NCI-H446 treated with DMSO at 0.1 percent for 48 hours (cell line): Measurements from ENCODE around the gene RAB6C.
"Not testable (repeated sequence)": the region's sequence is repeated elsewhere in the genome, so short reads cannot be mapped to it uniquely, and the experiment has no call there.

Experiments used
- DNase-seq: peaks from one replicate; lab custom pipeline; 2025; lab: John Stamatoyannopoulos, UW

The RAB6C gene

DNA sequence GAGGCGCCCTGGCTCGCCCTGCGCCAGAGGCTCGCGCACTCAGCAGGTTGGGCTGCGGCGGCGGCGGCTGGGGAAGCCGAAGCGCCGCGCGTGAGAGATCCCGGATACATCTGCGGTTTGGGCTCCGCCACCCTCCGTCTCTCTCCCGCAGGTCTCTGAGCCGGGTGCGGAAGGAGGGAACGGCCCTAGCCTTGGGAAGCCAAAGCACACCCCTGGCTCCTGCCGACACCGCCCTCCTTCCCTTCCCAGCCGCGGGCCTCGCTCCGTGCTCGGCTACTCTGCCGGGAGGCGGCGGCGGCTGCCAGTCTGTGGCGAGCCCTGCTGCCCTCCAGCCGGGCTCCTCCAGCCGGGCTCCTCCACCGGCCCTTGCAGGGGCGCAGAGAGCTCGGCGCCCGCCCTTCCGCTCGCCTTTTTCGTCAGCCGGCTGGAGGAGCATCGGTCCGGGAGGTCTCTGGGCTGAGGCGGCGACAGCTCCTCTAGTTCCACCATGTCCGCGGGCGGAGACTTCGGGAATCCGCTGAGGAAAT is at the start of gene RAB6C:
RAB6C (plus strand) TSS at position 38 of the 527 bp plus-strand sequence; CDS start at position 488, 450 bp downstream.
- not testable (repeated sequence) for DNase-seq

- DNase-seq, result no peak
Measured at GRCh38 chr2:129930451-129930850, 49.0 kb upstream of the RAB6C start.

- DNase-seq, result not testable (repeated sequence)
Measured at GRCh38 chr2:129933387-129933786, 46.1 kb upstream of the RAB6C start.

GRCh38 chr2:129934044-129934822 is 45.2 kb upstream of the RAB6C start:
- no peak for DNase-seq

- no peak for DNase-seq
Measured at GRCh38 chr2:129935118-129935517, 44.3 kb upstream of the RAB6C start.

DNA sequence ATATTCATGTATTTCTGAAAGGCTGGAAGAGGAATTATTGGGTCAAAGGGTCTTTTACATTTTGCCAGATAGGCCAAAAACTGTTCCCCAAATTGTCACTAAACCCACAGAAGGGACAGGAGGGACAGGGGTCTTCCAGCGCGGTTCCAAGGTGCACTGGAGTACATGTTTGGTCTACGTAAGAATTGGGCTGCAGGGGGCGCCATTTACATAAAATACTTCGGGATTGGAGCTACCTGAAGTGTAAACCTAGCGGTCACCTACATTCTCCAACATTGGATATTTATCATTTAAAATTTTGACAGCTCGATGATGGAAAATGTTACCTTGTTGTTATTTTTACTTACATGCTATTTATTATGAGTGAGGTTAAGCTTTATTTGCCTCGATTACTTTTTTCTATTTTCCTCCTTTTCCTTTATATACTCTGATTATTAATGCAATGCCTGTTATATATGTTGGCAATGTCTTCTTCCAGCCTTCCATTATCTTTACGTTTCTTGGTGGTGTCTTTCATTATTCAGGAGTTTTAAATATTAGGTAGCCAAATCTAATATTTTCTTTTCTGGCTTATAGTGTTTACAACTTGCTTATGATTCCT is 43.0 kb upstream of the RAB6C start:
- DNase-seq, result no peak

GRCh38 chr2:129938850-129939471 is 40.5 kb upstream of the RAB6C start:
- DNase-seq, result not testable (repeated sequence)

- DNase-seq, result not testable (repeated sequence)
Measured at GRCh38 chr2:129943456-129943855, 36.0 kb upstream of the RAB6C start.

DNA sequence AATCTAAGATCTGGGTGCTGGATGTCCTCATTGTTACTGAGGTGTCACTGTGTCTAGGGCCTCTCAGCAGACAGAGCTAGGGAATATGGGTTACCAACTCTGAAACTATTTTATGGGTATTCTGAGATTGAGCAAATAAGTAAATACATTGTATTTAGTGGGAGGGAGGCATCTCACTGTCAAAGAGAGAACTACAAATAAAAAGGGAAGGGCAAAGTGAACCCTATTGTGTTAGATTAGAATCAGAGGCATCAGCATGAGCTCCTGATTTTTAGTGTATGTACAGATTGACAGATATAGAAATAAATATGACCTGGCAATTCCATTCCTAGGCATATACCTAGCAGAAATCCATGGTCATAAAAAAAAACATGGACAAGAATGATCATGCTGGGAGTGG is 33.9 kb upstream of the RAB6C start:
- no peak for DNase-seq

GRCh38 chr2:129947712-129948111 is 31.8 kb upstream of the RAB6C start:
- DNase-seq, result not testable (repeated sequence)

- not testable (repeated sequence) for DNase-seq
Measured at GRCh38 chr2:129956171-129956570, 23.3 kb upstream of the RAB6C start.

DNA sequence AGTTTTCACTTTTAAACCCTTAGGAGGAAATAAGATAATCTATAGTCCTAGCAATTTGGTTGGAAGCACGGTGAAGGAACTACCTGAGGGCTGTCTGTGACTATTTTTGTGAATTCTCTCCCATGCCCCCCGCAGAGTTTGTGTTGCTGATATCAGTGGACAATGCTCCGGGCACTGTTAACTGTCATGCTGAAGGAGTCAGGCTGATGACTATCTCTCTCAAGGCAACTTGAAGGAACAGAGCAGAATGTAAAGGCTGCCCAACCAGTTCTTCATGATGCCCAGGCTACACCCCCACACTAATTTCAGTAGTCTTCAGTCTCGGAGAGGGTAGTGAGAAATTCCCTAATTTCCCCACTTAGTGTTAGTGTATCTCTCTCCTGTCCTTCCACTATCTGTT is 21.6 kb upstream of the RAB6C start:
- DNase-seq, result no peak

DNA sequence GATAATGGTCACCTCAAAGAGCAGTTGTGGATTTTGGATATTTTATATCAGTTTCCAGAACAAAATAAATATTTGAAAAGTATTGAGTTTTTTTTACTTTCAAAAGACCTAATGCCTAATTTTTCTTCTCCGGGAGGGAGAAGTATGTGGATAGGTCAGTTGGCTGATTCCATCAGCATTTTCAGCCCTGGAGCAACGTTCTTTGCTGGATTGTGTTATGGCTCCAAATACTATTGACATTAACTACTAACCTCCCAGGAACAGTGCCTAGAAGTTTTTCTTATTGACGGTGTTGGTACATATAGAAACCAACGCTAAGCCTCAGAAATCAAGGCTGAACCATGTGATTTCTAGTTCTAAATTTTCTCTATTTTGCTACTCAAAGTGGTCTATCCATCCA is 20.7 kb upstream of the RAB6C start:
- DNase-seq, result not testable (repeated sequence)

DNA sequence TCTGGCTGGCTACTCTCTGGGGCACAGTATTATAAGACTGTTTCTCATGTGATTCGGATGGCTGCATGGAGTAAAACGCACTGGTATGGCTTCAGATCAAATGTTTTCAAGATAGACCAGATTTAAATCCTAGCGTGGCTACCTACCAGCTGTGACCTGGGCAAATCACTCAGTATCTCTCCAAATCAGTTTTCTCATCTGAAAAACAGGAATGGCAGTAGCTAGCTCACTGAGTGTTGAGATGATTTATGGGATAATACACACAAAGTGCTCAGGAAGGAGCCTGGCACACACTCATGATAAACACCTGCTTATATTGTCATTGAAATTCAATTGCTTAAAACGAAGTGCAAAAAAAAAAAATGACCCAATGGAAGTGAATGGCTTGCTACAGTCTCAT is 10.9 kb upstream of the RAB6C start:
- not testable (repeated sequence) for DNase-seq

GRCh38 chr2:129975016-129975774 is 4.3 kb upstream of the RAB6C start:
- DNase-seq, result no peak

DNA sequence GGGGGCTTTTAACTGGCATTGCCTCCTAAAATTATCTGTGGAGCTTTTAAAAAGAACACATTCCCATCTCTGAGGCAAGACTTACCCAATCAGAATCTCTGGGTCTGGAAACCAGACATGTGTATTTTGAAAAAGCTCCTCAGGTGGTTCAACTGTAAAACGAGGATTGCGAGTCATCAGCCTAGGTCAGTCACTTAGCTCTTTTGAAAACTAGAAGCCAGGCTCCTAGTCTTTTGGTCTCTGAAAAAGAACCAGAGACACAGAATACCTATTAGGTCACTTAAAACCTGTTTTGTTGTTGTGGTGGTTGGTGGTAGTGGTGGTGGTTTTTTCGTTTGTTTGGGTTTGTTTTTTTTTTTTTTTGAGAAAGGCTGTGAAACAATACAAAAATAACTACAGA is 2.5 kb upstream of the RAB6C start:
- DNase-seq, result not testable (repeated sequence)

- no peak for DNase-seq
Measured at GRCh38 chr2:129977986-129978385, 1.5 kb upstream of the RAB6C start.

- not testable (repeated sequence) for DNase-seq
Measured at GRCh38 chr2:129980246-129980645, 780 bp downstream of the RAB6C start.

GRCh38 chr2:129981689-129982088 is 2.2 kb downstream of the RAB6C start:
- DNase-seq, result not testable (repeated sequence)

DNA sequence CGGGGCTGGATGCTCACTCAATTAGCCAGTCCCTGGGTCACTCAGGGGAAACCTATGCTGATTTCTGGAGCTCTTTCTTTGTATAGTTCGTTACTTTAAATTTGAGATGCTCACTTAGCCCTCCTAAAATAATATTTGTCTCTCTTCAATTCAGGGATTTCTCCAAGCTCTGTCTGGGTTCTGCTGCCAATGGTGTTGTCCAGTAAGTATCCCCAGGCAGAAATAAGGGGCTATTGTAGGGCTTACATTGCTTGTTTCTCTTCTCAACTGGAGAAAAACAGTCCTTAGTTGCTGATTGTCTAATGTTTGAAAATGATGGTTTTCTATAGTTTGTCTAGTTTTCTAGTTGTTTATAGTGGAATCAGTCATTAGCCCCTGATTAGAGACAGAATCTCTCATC is 5.0 kb downstream of the RAB6C start:
- DNase-seq, result no peak

- DNase-seq, result not testable (repeated sequence)
Measured at GRCh38 chr2:129992415-129993006, 13.0 kb downstream of the RAB6C start.

DNA sequence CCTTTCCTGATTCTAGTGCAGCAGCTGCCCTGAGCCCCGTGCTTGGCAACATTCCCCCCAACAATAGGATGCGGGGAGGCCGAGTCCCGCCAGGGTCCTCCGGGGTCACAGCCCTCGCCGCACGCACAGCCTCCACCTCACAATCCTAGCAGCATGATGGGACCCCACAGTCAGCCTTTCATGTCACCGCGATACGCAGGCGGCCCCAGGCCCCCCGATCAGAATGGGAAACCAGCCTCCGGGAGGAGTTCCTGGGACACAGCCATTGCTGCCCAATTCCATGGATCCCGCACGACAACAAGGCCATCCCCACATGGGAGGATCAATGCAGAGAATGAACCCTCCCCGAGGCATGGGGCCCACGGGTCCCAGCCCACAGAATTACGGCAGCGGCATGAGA is 13.7 kb downstream of the RAB6C start:
- DNase-seq, result not testable (repeated sequence)
